ENCODE data around the gene FANCL.

- TF ChIP-seq CTCF (IDR thresholded peaks at IDR 0.05) = no peak
- no peak for TF ChIP-seq POLR2AphosphoS5 (IDR thresholded peaks at IDR 0.05)
- no peak for TF ChIP-seq POLR2A (IDR thresholded peaks at IDR 0.05; ENCODE audit: low read depth)
- TF ChIP-seq EP300 (IDR thresholded peaks at IDR 0.05) = no peak
Observed at GRCh38 chr2:58135861-58136260, 105.3 kb downstream of the FANCL start.
